GM12878 (cell line): ENCODE results near the gene NAV1. TPM values are rescaled to one million over a fixed set of nuclear protein-coding genes. Genes with fewer than 3 reads are reported as not detected.

Experiments
- ATF3 ChIP-seq: IDR thresholded peaks from 2 replicates; pipeline ENCODE4 v1.6.1; 2011; ENCODE audit warnings: low read depth, mild to moderate bottlenecking, low read length, moderate library complexity, borderline replicate concordance; ENCODE audit errors: extremely low read depth
- BCL3 ChIP-seq: IDR thresholded peaks from 2 replicates; pipeline ENCODE4 v1.6.1; 2011; ENCODE audit warnings: borderline replicate concordance, low read depth, mild to moderate bottlenecking, moderate library complexity, low read length; ENCODE audit not compliant: insufficient read depth, poor library complexity, severe bottlenecking
- BHLHE40 ChIP-seq, 2 experiments: fragments of 450-650 bp in 1 of 2; IDR thresholded peaks; 2 replicates each; pipeline ENCODE4 v1.6.1; 2011 to 2017; ENCODE audit warnings: low read depth in 2 of 2, borderline replicate concordance in 1 of 2, improper control_type of control experiment in 1 of 2, low read length in 1 of 2, mild to moderate bottlenecking in 1 of 2
- CHD2 ChIP-seq: IDR thresholded peaks from 2 replicates; pipeline ENCODE4 v1.6.1; 2011; ENCODE audit warnings: low read depth, low read length, improper control_type of control experiment, borderline replicate concordance
- CREM ChIP-seq: IDR thresholded peaks from 2 replicates; pipeline ENCODE4 v1.6.1; 2014; ENCODE audit warnings: antibody characterized with exemption, low read depth
- ESRRA ChIP-seq: IDR thresholded peaks from 2 replicates; pipeline ENCODE4 v1.6.1; 2012; ENCODE audit warnings: mild to moderate bottlenecking, low read length, improper control_type of control experiment
- ETV6 ChIP-seq, 2 experiments: fragments of 450-650 bp in 1 of 2; IDR thresholded peaks in 1 of 2; conservative IDR thresholded peaks in 1 of 2; 2 replicates each; pipeline ENCODE4 v1.6.1; 2014; ENCODE audit warnings: antibody characterized with exemption in 1 of 2, borderline replicate concordance in 1 of 2, low read depth in 1 of 2, mild to moderate bottlenecking in 1 of 2, moderate library complexity in 1 of 2
- EZH2 ChIP-seq: IDR thresholded peaks from 2 replicates; pipeline ENCODE4 v1.6.1; 2012; ENCODE audit warnings: low read depth, mild to moderate bottlenecking, control low read depth, inconsistent platforms, low read length, borderline replicate concordance; ENCODE audit not compliant: control insufficient read depth
- JUND ChIP-seq: IDR thresholded peaks from 2 replicates; pipeline ENCODE4 v1.6.1; 2012; ENCODE audit warnings: low read depth, mild to moderate bottlenecking, low read length, improper control_type of control experiment, moderate library complexity
- KLF5 ChIP-seq: fragments of 450-650 bp; IDR thresholded peaks from 2 replicates; pipeline ENCODE4 v1.6.1; 2014; ENCODE audit warnings: mild to moderate bottlenecking; ENCODE audit not compliant: partially characterized antibody
- NKRF ChIP-seq: fragments of 450-650 bp; conservative IDR thresholded peaks from 2 replicates; pipeline ENCODE4 v1.6.1; 2017; ENCODE audit warnings: mild to moderate bottlenecking, moderate library complexity
- NR2C2 ChIP-seq: IDR thresholded peaks from 2 replicates; pipeline ENCODE4 v1.6.1; 2011; ENCODE audit warnings: borderline replicate concordance, low read depth; ENCODE audit not compliant: control insufficient read depth, insufficient read length
- PAX5 ChIP-seq: IDR thresholded peaks from 2 replicates; pipeline ENCODE4 v1.6.1; 2011; ENCODE audit warnings: low read depth, low read length, borderline replicate concordance
- PKNOX1 ChIP-seq: fragments of 450-650 bp; IDR thresholded peaks from 2 replicates; pipeline ENCODE4 v1.6.1; 2016; ENCODE audit warnings: mild to moderate bottlenecking
- RAD51 ChIP-seq: fragments of 450-650 bp; IDR thresholded peaks from 2 replicates; pipeline ENCODE4 v1.6.1; 2016; ENCODE audit warnings: moderate library complexity, mild to moderate bottlenecking, inconsistent platforms
- RUNX3 ChIP-seq: IDR thresholded peaks from 2 replicates; pipeline ENCODE4 v1.6.1; 2012; ENCODE audit warnings: low read length, inconsistent platforms
- SIN3A ChIP-seq: IDR thresholded peaks from 2 replicates; pipeline ENCODE4 v1.6.1; 2012; ENCODE audit warnings: low read depth, low read length, improper control_type of control experiment
- SKIL ChIP-seq: fragments of 450-650 bp; IDR thresholded peaks from 2 replicates; pipeline ENCODE4 v1.6.1; 2017; ENCODE audit warnings: mild to moderate bottlenecking, low read depth, inconsistent platforms; ENCODE audit not compliant: poor library complexity, severe bottlenecking
- ZBTB33 ChIP-seq: fragments of 450-650 bp; IDR thresholded peaks from 2 replicates; pipeline ENCODE4 v1.6.1; 2017; ENCODE audit warnings: mild to moderate bottlenecking
- polyA plus RNA-seq, 11 experiments: library from polyadenylated mRNA; depleted of rRNA in 4 of 11; unstranded in 6 of 11; stranded (reverse) in 5 of 11; fragments of >200 nt; fragmentation: Nextera tagmentation in 4 of 11; fragmentation: Illumina TruSeq in 1 of 11; extraction: Ambion mirVana in 4 of 11; extraction: Trizol in 1 of 11; gene quantifications; 1 replicate in 1 of 11; 2 replicates in 10 of 11; pipeline versions ENCODE4 v1.2.1 to v1.2.3, GENCODE V29; 2011 to 2016; ENCODE audit warnings: inconsistent platforms in 2 of 11, missing spikeins in 2 of 11, low read depth in 1 of 11
- total RNA-seq, 4 experiments: library from RNA; depleted of rRNA in 3 of 4; stranded (reverse); fragments of >200 nt in 3 of 4; fragmentation: Illumina TruSeq in 1 of 4; extraction: Trizol in 1 of 4; gene quantifications; 2 replicates each; pipeline versions ENCODE4 v1.2.1 to v1.2.3, GENCODE V29; 2013 to 2021

NAV1 gene
- total and polyA plus RNA-seq, 10 of the 15 experiments (the other 5 are each of a cell fraction or from before 2014, with no cell fraction given): 0.04 to 1.3 (median 0.36) TPM

- TF ChIP-seq ATF3 (no peak), ETV6 (conservative IDR thresholded peaks at IDR 0.05 in 1 of 2, IDR thresholded peaks at IDR 0.05 in 1 of 2; ENCODE audit: borderline replicate concordance in 1 of 2, low read depth in 1 of 2) (no peak), SIN3A (no peak), KLF5 (no peak), RAD51 (no peak), BHLHE40 (IDR thresholded peaks at IDR 0.05; ENCODE audit: borderline replicate concordance in 1 of 2, low read depth in 2 of 2, low read length in 1 of 2) (peak in 1 of 2 experiments; percentile 98; a peak in 2 of 4 replicates), ZBTB33 (no peak), PKNOX1 (no peak; the same call in 1 of the 2 replicates), CHD2 (0 out of 2 replicates have a peak, but pooled peaks have one; percentile 21), NKRF (peak; percentile 87), JUND (no peak), PAX5 (no peak), BCL3 (no peak), NR2C2 (no peak), EZH2 (no peak), ESRRA (no peak), RUNX3 (no peak), CREM (no peak), SKIL (no peak)
These were observed 32.2 kb upstream of the NAV1 start, which contains the start of gene CSRP1 (continued) for GRCh38 chr1:201506557-201507359.
